Liver (tissue), 9 donors: Measurements from ENCODE around the gene FOSL2. TPM values are rescaled to one million over a fixed set of nuclear protein-coding genes. Genes with fewer than 3 reads are reported as not detected.

Source experiments
- DNase-seq: peaks from one replicate; pipeline ENCODE4 v3.0.0-alpha.2; 2017; ENCODE audit warnings: low spot score
- H3K27ac ChIP-seq, 2 donors: one replicate each; pipeline ENCODE4 v1.7.0; 2013; ENCODE audit warnings: inconsistent platforms in 2 of 2, low read length in 2 of 2, control low read depth in 1 of 2, low read depth in 1 of 2, mild to moderate bottlenecking in 1 of 2
- H3K27me3 ChIP-seq, 4 donors: one replicate each; pipeline versions ENCODE4 v1.6.1 to v1.7.0; 2013; ENCODE audit warnings: low read length in 3 of 4, inconsistent platforms in 1 of 4, mild to moderate bottlenecking in 1 of 4, moderate library complexity in 1 of 4; ENCODE audit not compliant: control insufficient read depth in 4 of 4, insufficient read depth in 4 of 4
- H3K36me3 ChIP-seq, 4 donors: one replicate each; pipeline versions ENCODE4 v1.6.1 to v1.7.0; 2013; ENCODE audit warnings: low read length in 3 of 4, mild to moderate bottlenecking in 3 of 4, low read depth in 1 of 4, moderate library complexity in 1 of 4; ENCODE audit not compliant: control insufficient read depth in 4 of 4, insufficient read depth in 3 of 4
- H3K4me1 ChIP-seq, 4 donors: one replicate each; pipeline versions ENCODE4 v1.6.1 to v1.7.0; 2013; ENCODE audit warnings: low read length in 3 of 4, mild to moderate bottlenecking in 3 of 4, moderate library complexity in 1 of 4; ENCODE audit not compliant: control insufficient read depth in 4 of 4, insufficient read depth in 4 of 4
- H3K4me3 ChIP-seq, 3 donors: one replicate each; pipeline versions ENCODE4 v1.6.1 to v1.7.0; 2013; ENCODE audit warnings: low read length in 3 of 3, control low read depth in 1 of 3, low read depth in 1 of 3, mild to moderate bottlenecking in 1 of 3
- H3K9ac ChIP-seq, 2 donors: one replicate each; pipeline ENCODE4 v1.7.0; 2013; ENCODE audit warnings: low read length in 2 of 2, mild to moderate bottlenecking in 2 of 2, moderate library complexity in 2 of 2, control low read depth in 1 of 2, low read depth in 1 of 2
- H3K9me3 ChIP-seq, 4 donors: one replicate each; pipeline versions ENCODE4 v1.6.1 to v1.7.0; 2013; ENCODE audit warnings: low read length in 3 of 4; ENCODE audit not compliant: control insufficient read depth in 4 of 4
- FOXA1 ChIP-seq: IDR thresholded peaks from 2 replicates; pipeline ENCODE4 v1.6.1; 2016; ENCODE audit warnings: antibody characterized with exemption
- FOXA2 ChIP-seq: IDR thresholded peaks from 2 replicates; pipeline ENCODE4 v1.6.1; 2016; ENCODE audit warnings: antibody characterized with exemption
- HNF4A ChIP-seq, 2 donors: conservative IDR thresholded peaks; 2 replicates each; pipeline ENCODE4 v1.6.1; 2016; ENCODE audit warnings: antibody characterized with exemption in 2 of 2, mild to moderate bottlenecking in 2 of 2
- HNF4G ChIP-seq: IDR thresholded peaks from 2 replicates; pipeline ENCODE4 v1.6.1; 2016; ENCODE audit warnings: antibody characterized with exemption
- JUND ChIP-seq, 2 donors: IDR thresholded peaks; 2 replicates each; pipeline ENCODE4 v1.6.1; 2016; ENCODE audit warnings: antibody characterized with exemption in 2 of 2
- MAX ChIP-seq: IDR thresholded peaks from 2 replicates; pipeline ENCODE4 v1.6.1; 2016; ENCODE audit warnings: antibody characterized with exemption
- NR2F2 ChIP-seq: IDR thresholded peaks from 2 replicates; pipeline ENCODE4 v1.6.1; 2016; ENCODE audit warnings: antibody characterized with exemption
- RAD21 ChIP-seq, 2 donors: IDR thresholded peaks; 2 replicates each; pipeline ENCODE4 v1.6.1; 2016; ENCODE audit warnings: antibody characterized with exemption in 2 of 2, mild to moderate bottlenecking in 2 of 2
- RXRA ChIP-seq, 2 donors: IDR thresholded peaks; 2 replicates each; pipeline ENCODE4 v1.6.1; 2017 to 2018; ENCODE audit warnings: antibody characterized with exemption in 2 of 2, mild to moderate bottlenecking in 1 of 2
- TAF1 ChIP-seq: conservative IDR thresholded peaks from 2 replicates; pipeline ENCODE4 v1.6.1; 2016; ENCODE audit warnings: antibody characterized with exemption, mild to moderate bottlenecking
- YY1 ChIP-seq: IDR thresholded peaks from 2 replicates; pipeline ENCODE4 v1.6.1; 2016; ENCODE audit warnings: antibody characterized with exemption, mild to moderate bottlenecking
- WGBS: extraction: QIAGEN DNeasy Blood & Tissue Kit; methylation state at CpG from one replicate; pipeline ENCODE4 v1.1.7; 2013; 5-methylcytosine and 5-hydroxymethylcytosine counted together
- polyA plus RNA-seq, 2 donors: library from polyadenylated mRNA; stranded (reverse) in 1 of 2; unstranded in 1 of 2; fragments of 200-250 nt in 1 of 2; fragments of >200 nt in 1 of 2; fragmentation: Nextera tagmentation in 1 of 2; extraction: Ambion mirVana in 1 of 2; gene quantifications; one replicate each; pipeline versions ENCODE4 v1.2.1 to v1.2.3, GENCODE V29; 2013 to 2015
- total RNA-seq, 2 donors: library from RNA; depleted of rRNA; stranded (reverse); fragments of >200 nt; gene quantifications; one replicate each; pipeline ENCODE4 v1.2.3, GENCODE V29; 2014
- TF ChIP-seq, protein P1 (sequence below): IDR thresholded peaks from 2 replicates; pipeline ENCODE4 v1.6.1; 2016; ENCODE audit warnings: antibody characterized with exemption
- TF ChIP-seq, protein P2 (sequence below): fragments of 150-350 bp; IDR thresholded peaks from 2 replicates; pipeline ENCODE4 v1.5.1; 2017; ENCODE audit warnings: improper control_type of control experiment, low read depth, low read length; ENCODE audit not compliant: missing input control
- TF ChIP-seq, protein P3 (sequence below): IDR thresholded peaks from 2 replicates; pipeline ENCODE4 v1.6.1; 2016; ENCODE audit warnings: antibody characterized with exemption, mild to moderate bottlenecking
- donor health status: healthy.
- donor health status: healthy.
- donor health status: healthy.
- donor health status: healthy.
- donor health status: healthy.

Gene FOSL2
- total and polyA plus RNA-seq, 4 donors = 1.9 to 10.7 (median 2.6) TPM

DNA sequence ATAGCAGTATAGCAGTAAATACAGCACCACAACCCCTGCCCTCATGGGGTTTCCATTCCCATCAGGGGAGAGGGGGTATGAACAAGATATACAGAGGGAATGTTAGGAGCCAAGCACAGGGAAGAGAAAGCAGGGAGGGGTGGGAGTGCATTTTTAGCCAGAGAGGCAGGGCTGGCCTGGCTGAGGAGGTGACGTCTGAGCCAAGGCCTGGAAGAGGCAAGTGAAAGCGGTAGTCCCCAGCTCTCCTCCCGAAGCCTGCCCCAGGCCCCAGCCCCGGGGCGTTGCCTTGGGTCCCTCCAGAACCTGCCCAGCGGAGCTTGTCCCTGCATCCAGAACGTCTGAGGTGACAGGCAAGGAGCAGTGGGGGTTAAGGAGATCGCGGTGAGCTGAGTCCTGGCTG lies 45.1 kb upstream of the FOSL2 start:
- no peak overlapping the region for H3K27ac ChIP-seq
- no peaks in the 10 kb centered on the region for H3K36me3 ChIP-seq
- H3K27me3 ChIP-seq = no peaks in the 10 kb centered on the region
- TF ChIP-seq, protein P1, sequence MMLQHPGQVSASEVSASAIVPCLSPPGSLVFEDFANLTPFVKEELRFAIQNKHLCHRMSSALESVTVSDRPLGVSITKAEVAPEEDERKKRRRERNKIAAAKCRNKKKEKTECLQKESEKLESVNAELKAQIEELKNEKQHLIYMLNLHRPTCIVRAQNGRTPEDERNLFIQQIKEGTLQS = no peak
- no peak for TF ChIP-seq TAF1
- TF ChIP-seq, protein P2, sequence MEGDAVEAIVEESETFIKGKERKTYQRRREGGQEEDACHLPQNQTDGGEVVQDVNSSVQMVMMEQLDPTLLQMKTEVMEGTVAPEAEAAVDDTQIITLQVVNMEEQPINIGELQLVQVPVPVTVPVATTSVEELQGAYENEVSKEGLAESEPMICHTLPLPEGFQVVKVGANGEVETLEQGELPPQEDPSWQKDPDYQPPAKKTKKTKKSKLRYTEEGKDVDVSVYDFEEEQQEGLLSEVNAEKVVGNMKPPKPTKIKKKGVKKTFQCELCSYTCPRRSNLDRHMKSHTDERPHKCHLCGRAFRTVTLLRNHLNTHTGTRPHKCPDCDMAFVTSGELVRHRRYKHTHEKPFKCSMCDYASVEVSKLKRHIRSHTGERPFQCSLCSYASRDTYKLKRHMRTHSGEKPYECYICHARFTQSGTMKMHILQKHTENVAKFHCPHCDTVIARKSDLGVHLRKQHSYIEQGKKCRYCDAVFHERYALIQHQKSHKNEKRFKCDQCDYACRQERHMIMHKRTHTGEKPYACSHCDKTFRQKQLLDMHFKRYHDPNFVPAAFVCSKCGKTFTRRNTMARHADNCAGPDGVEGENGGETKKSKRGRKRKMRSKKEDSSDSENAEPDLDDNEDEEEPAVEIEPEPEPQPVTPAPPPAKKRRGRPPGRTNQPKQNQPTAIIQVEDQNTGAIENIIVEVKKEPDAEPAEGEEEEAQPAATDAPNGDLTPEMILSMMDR = no peak
- TF ChIP-seq HNF4G = no peak
- TF ChIP-seq FOXA2 = no peak
- TF ChIP-seq JUND (IDR thresholded peaks at IDR 0.05) = no peak
- TF ChIP-seq YY1 = no peak
- no peak for TF ChIP-seq HNF4A (conservative IDR thresholded peaks at IDR 0.05)
- TF ChIP-seq, protein P3, sequence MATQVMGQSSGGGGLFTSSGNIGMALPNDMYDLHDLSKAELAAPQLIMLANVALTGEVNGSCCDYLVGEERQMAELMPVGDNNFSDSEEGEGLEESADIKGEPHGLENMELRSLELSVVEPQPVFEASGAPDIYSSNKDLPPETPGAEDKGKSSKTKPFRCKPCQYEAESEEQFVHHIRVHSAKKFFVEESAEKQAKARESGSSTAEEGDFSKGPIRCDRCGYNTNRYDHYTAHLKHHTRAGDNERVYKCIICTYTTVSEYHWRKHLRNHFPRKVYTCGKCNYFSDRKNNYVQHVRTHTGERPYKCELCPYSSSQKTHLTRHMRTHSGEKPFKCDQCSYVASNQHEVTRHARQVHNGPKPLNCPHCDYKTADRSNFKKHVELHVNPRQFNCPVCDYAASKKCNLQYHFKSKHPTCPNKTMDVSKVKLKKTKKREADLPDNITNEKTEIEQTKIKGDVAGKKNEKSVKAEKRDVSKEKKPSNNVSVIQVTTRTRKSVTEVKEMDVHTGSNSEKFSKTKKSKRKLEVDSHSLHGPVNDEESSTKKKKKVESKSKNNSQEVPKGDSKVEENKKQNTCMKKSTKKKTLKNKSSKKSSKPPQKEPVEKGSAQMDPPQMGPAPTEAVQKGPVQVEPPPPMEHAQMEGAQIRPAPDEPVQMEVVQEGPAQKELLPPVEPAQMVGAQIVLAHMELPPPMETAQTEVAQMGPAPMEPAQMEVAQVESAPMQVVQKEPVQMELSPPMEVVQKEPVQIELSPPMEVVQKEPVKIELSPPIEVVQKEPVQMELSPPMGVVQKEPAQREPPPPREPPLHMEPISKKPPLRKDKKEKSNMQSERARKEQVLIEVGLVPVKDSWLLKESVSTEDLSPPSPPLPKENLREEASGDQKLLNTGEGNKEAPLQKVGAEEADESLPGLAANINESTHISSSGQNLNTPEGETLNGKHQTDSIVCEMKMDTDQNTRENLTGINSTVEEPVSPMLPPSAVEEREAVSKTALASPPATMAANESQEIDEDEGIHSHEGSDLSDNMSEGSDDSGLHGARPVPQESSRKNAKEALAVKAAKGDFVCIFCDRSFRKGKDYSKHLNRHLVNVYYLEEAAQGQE = no peak
- no peak for TF ChIP-seq RAD21 (IDR thresholded peaks at IDR 0.05)
- TF ChIP-seq MAX = no peak
- TF ChIP-seq NR2F2 = no peak
- TF ChIP-seq FOXA1 = no peak
- no peaks in the 10 kb centered on the region for H3K9me3 ChIP-seq
- WGBS = 89% methylated on average over 9 of the region's 9 CpGs
- H3K9ac ChIP-seq = no peak overlapping the region
- no peak overlapping the region for H3K4me3 ChIP-seq
- peaks cover 10 to 27% (median 23%) of the 10 kb centered on the region in 4 donors for H3K4me1 ChIP-seq
- DNase-seq = no peak

DNA sequence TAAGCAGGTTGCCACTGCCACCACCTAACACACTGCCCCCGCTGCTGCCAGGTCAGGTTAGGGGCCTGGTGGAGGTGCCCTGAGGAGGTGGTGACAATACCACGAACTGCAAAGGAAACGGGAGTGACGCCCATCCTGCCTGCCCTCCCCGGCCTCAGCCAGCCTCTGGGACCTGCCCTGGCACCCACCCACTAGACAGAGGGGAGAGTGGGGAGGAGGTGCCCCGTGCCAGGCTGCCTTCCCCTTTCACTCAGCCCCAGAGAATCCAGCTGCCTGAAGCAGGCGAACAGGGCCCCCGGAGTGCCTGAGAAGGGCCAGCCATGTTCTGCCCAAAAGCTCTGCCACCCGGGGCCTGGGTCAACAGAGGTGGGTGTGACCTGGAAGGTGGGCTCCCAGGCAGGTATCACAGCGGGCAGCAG lies 44.5 kb upstream of the FOSL2 start:
- TF ChIP-seq HNF4A (conservative IDR thresholded peaks at IDR 0.05) = no peak
- TF ChIP-seq JUND (IDR thresholded peaks at IDR 0.05) = no peak
- TF ChIP-seq RXRA (IDR thresholded peaks at IDR 0.05) = no peak
- no peak for TF ChIP-seq TAF1
- TF ChIP-seq, protein P1 = no peak
- TF ChIP-seq FOXA2 = no peak
- 75% methylated on average over 10 of the region's 10 CpGs for WGBS
- no peak overlapping the region for H3K27ac ChIP-seq
- no peak overlapping the region for H3K9ac ChIP-seq
- H3K36me3 ChIP-seq = no peaks in the 10 kb centered on the region
- peaks cover 8 to 22% (median 18%) of the 10 kb centered on the region in 4 donors for H3K4me1 ChIP-seq
- no peak for DNase-seq
- no peak overlapping the region for H3K4me3 ChIP-seq
- no peaks in the 10 kb centered on the region for H3K27me3 ChIP-seq
- no peaks in the 10 kb centered on the region for H3K9me3 ChIP-seq
